Stimulated activated naive CD8-positive, alpha-beta T cell treated with anti-CD3 and anti-CD28 coated beads, Interleukin-15, amount 100 ng/mL, for 72 hours (primary cell): ENCODE measurements around the gene CLCN5.

Source experiments
- ATAC-seq: fragments of 150-1000 bp; cut with Tn5 transposase; 2 replicates; pipeline ENCODE4 v1.10.0; 2021; ENCODE audit warnings: mild to moderate bottlenecking, moderate library complexity
- DNase-seq, 2 donors: peaks; one replicate each; pipeline ENCODE4 v3.0.0; 2021 to 2022
- H3K27ac Mint-ChIP-seq, 2 donors: one replicate each; pipeline ENCODE4 v1.8.0; 2022; ENCODE audit warnings: mild to moderate bottlenecking in 2 of 2, mixed read lengths in 2 of 2, moderate library complexity in 2 of 2
- H3K27me3 Mint-ChIP-seq: one replicate; pipeline ENCODE4 v1.8.0; 2022; ENCODE audit warnings: mixed read lengths
- H3K4me1 Mint-ChIP-seq: one replicate; pipeline ENCODE4 v1.8.0; 2022; ENCODE audit warnings: mild to moderate bottlenecking, mixed read lengths
- H3K4me3 Mint-ChIP-seq, 2 donors: one replicate each; pipeline ENCODE4 v1.8.0; 2022; ENCODE audit warnings: mild to moderate bottlenecking in 2 of 2, mixed read lengths in 2 of 2, moderate library complexity in 1 of 2
- H3K9me3 Mint-ChIP-seq, 2 donors: one replicate each; pipeline ENCODE4 v1.8.0; 2022; ENCODE audit warnings: mixed read lengths in 2 of 2

CLCN5 gene

GRCh38 chrX:50075630-50076339 is 153.4 kb downstream of the CLCN5 start:
- H3K4me1 Mint-ChIP-seq, result no peaks in the 10 kb centered on the region
- DNase-seq (no peak), ATAC-seq (no peak)
- no peaks in the 10 kb centered on the region for H3K9me3 Mint-ChIP-seq
- no peak overlapping the region for H3K27ac Mint-ChIP-seq
- no peak overlapping the region for H3K4me3 Mint-ChIP-seq
- no peaks in the 10 kb centered on the region for H3K27me3 Mint-ChIP-seq

- no peak overlapping the region for H3K4me3 Mint-ChIP-seq
- H3K27me3 Mint-ChIP-seq, result no peaks in the 10 kb centered on the region
- ATAC-seq (no peak), DNase-seq (no peak)
- no peaks in the 10 kb centered on the region for H3K9me3 Mint-ChIP-seq
- H3K27ac Mint-ChIP-seq, result no peak overlapping the region
- no peaks in the 10 kb centered on the region for H3K4me1 Mint-ChIP-seq
These were observed 159.0 kb downstream of the CLCN5 start for GRCh38 chrX:50081282-50081889.

GRCh38 chrX:50082741-50083140 is 160.3 kb downstream of the CLCN5 start:
- Mint-ChIP-seq H3K27ac (no peak overlapping the region), H3K27me3 (no peaks in the 10 kb centered on the region), H3K4me3 (no peak overlapping the region), H3K4me1 (no peaks in the 10 kb centered on the region), H3K9me3 (no peaks in the 10 kb centered on the region)
- DNase-seq, result no peak
- no peak for ATAC-seq

- ATAC-seq (no peak), DNase-seq (no peak)
- no peaks in the 10 kb centered on the region for H3K4me1 Mint-ChIP-seq
- H3K27me3 Mint-ChIP-seq, result no peaks in the 10 kb centered on the region
- H3K9me3 Mint-ChIP-seq, result no peaks in the 10 kb centered on the region
- no peak overlapping the region for H3K27ac Mint-ChIP-seq
- H3K4me3 Mint-ChIP-seq, result no peak overlapping the region
These were observed 166.2 kb downstream of the CLCN5 start for GRCh38 chrX:50088645-50089044.

- ATAC-seq (no peak), DNase-seq (no peak)
- H3K4me1 Mint-ChIP-seq, result no peaks in the 10 kb centered on the region
- H3K4me3 Mint-ChIP-seq, result no peak overlapping the region
- H3K27ac Mint-ChIP-seq, result no peak overlapping the region
- no peaks in the 10 kb centered on the region for H3K9me3 Mint-ChIP-seq
- H3K27me3 Mint-ChIP-seq, result no peaks in the 10 kb centered on the region
These were observed 171.2 kb downstream of the CLCN5 start for GRCh38 chrX:50093625-50094024.

- Mint-ChIP-seq H3K27me3 (no peaks in the 10 kb centered on the region), H3K4me3 (no peak overlapping the region), H3K9me3 (no peaks in the 10 kb centered on the region), H3K27ac (no peak overlapping the region), H3K4me1 (no peaks in the 10 kb centered on the region)
- ATAC-seq (no peak), DNase-seq (no peak)
These were observed 174.7 kb downstream of the CLCN5 start for GRCh38 chrX:50097071-50097470.

GRCh38 chrX:50098241-50098640 is 175.8 kb downstream of the CLCN5 start:
- no peak overlapping the region for H3K27ac Mint-ChIP-seq
- H3K9me3 Mint-ChIP-seq, result no peaks in the 10 kb centered on the region
- DNase-seq (no peak), ATAC-seq (no peak)
- no peaks in the 10 kb centered on the region for H3K27me3 Mint-ChIP-seq
- peaks cover 4% of the 10 kb centered on the region for H3K4me1 Mint-ChIP-seq
- no peak overlapping the region for H3K4me3 Mint-ChIP-seq

GRCh38 chrX:50098749-50099148 is 176.4 kb downstream of the CLCN5 start:
- Mint-ChIP-seq H3K4me3 (no peak overlapping the region), H3K4me1 (peaks cover 8% of the 10 kb centered on the region), H3K27ac (no peak overlapping the region), H3K27me3 (no peaks in the 10 kb centered on the region), H3K9me3 (no peaks in the 10 kb centered on the region)
- DNase-seq (no peak), ATAC-seq (no peak)

- Mint-ChIP-seq H3K4me1 (peaks cover 8% of the 10 kb centered on the region), H3K27ac (no peak overlapping the region), H3K27me3 (no peaks in the 10 kb centered on the region), H3K9me3 (no peaks in the 10 kb centered on the region), H3K4me3 (no peak overlapping the region)
- no peak for ATAC-seq
- no peak for DNase-seq
These were observed 176.9 kb downstream of the CLCN5 start for GRCh38 chrX:50099331-50099730.

GRCh38 chrX:50100188-50100587 is 177.8 kb downstream of the CLCN5 start:
- no peak for ATAC-seq
- no peak overlapping the region for H3K27ac Mint-ChIP-seq
- H3K27me3 Mint-ChIP-seq, result no peaks in the 10 kb centered on the region
- DNase-seq, result no peak
- no peak overlapping the region for H3K4me3 Mint-ChIP-seq
- H3K4me1 Mint-ChIP-seq, result peaks cover 8% of the 10 kb centered on the region
- no peaks in the 10 kb centered on the region for H3K9me3 Mint-ChIP-seq

- no peak for DNase-seq
- Mint-ChIP-seq H3K9me3 (no peaks in the 10 kb centered on the region), H3K4me3 (no peak overlapping the region), H3K27me3 (no peaks in the 10 kb centered on the region), H3K4me1 (peaks cover 8% of the 10 kb centered on the region), H3K27ac (peak overlapping the region in 1 of 2 donors; percentile 52)
- ATAC-seq, result no peak
These were observed 180.8 kb downstream of the CLCN5 start for GRCh38 chrX:50103176-50103575.

GRCh38 chrX:50103866-50104566 is 181.6 kb downstream of the CLCN5 start:
- DNase-seq (no peak), ATAC-seq (no peak)
- Mint-ChIP-seq H3K27me3 (no peaks in the 10 kb centered on the region), H3K4me3 (no peak overlapping the region), H3K27ac (no peak overlapping the region), H3K9me3 (no peaks in the 10 kb centered on the region), H3K4me1 (peaks cover 8% of the 10 kb centered on the region)

GRCh38 chrX:50106051-50106675 is 183.8 kb downstream of the CLCN5 start:
- no peaks in the 10 kb centered on the region for H3K27me3 Mint-ChIP-seq
- no peak overlapping the region for H3K4me3 Mint-ChIP-seq
- H3K27ac Mint-ChIP-seq, result no peak overlapping the region
- no peak for ATAC-seq
- no peak for DNase-seq
- H3K9me3 Mint-ChIP-seq, result no peaks in the 10 kb centered on the region
- H3K4me1 Mint-ChIP-seq, result peaks cover 8% of the 10 kb centered on the region

GRCh38 chrX:50107470-50107869 is 185.1 kb downstream of the CLCN5 start:
- peaks cover 8% of the 10 kb centered on the region for H3K4me1 Mint-ChIP-seq
- H3K27me3 Mint-ChIP-seq, result no peaks in the 10 kb centered on the region
- H3K9me3 Mint-ChIP-seq, result no peaks in the 10 kb centered on the region
- no peak overlapping the region for H3K27ac Mint-ChIP-seq
- no peak for ATAC-seq
- no peak for DNase-seq
- no peak overlapping the region for H3K4me3 Mint-ChIP-seq

- no peak overlapping the region for H3K4me3 Mint-ChIP-seq
- DNase-seq (no peak), ATAC-seq (no peak)
- H3K27ac Mint-ChIP-seq, result no peak overlapping the region
- no peaks in the 10 kb centered on the region for H3K9me3 Mint-ChIP-seq
- no peaks in the 10 kb centered on the region for H3K27me3 Mint-ChIP-seq
- peaks cover 4% of the 10 kb centered on the region for H3K4me1 Mint-ChIP-seq
These were observed 185.9 kb downstream of the CLCN5 start for GRCh38 chrX:50108264-50108663.

- Mint-ChIP-seq H3K9me3 (no peaks in the 10 kb centered on the region), H3K4me3 (no peak overlapping the region), H3K27ac (no peak overlapping the region), H3K27me3 (no peaks in the 10 kb centered on the region), H3K4me1 (no peaks in the 10 kb centered on the region)
- ATAC-seq (no peak), DNase-seq (no peak)
These were observed 189.3 kb downstream of the CLCN5 start for GRCh38 chrX:50111742-50112141.
